GM13977 (cell line): Measurements from ENCODE around the gene CTNNA2.

Experiments used
- DNase-seq: peaks from one replicate; pipeline ENCODE4 v3.0.0; 2012; ENCODE audit warnings: low spot score
- CTCF ChIP-seq: IDR thresholded peaks from 2 replicates; pipeline ENCODE4 v1.5.1; 2012; ENCODE audit warnings: mild to moderate bottlenecking, control low read depth; ENCODE audit not compliant: insufficient read depth; ENCODE audit errors: extremely low read depth, missing control alignments
- in situ Hi-C: fragments of 300-500 bp; cut with MboI; formaldehyde crosslinking; loops from one replicate; pipeline ENCODE4 v1.12.0; 2022; ENCODE audit warnings: low sequenced_read_pairs, low pct_unique_long_range_greater_than_20kb, mixed read lengths, inconsistent platforms; ENCODE audit not compliant: unreplicated experiment

CTNNA2 gene

GRCh38 chr2:79758042-79758441 is 245.2 kb downstream of the CTNNA2 start:
- DNase-seq, result no peak
- no peak for TF ChIP-seq CTCF
- in situ Hi-C loops, result no loop called here

- no peak for TF ChIP-seq CTCF
- in situ Hi-C loops, result no loop called here
- no peak for DNase-seq
Measured at GRCh38 chr2:79758749-79759282, 246.0 kb downstream of the CTNNA2 start.

GRCh38 chr2:79770926-79771325 is 258.1 kb downstream of the CTNNA2 start:
- in situ Hi-C loops, result no loop called here
- DNase-seq, result no peak
- TF ChIP-seq CTCF, result no peak

GRCh38 chr2:79771493-79771892 is 258.6 kb downstream of the CTNNA2 start:
- no peak for TF ChIP-seq CTCF
- no peak for DNase-seq
- in situ Hi-C loops, result no loop called here

GRCh38 chr2:79774016-79774415 is 261.2 kb downstream of the CTNNA2 start:
- in situ Hi-C loops, result no loop called here
- no peak for TF ChIP-seq CTCF
- DNase-seq, result no peak

GRCh38 chr2:79776461-79776860 is 263.6 kb downstream of the CTNNA2 start:
- no peak for TF ChIP-seq CTCF
- in situ Hi-C loops, result no loop called here
- DNase-seq, result no peak

GRCh38 chr2:79780781-79781180 is 267.9 kb downstream of the CTNNA2 start:
- no peak for DNase-seq
- no peak for TF ChIP-seq CTCF
- in situ Hi-C loops, result no loop called here
